Neutrophil (primary cell): Measurements from ENCODE around the gene ADAMTS14.

Source experiments
- H3K27ac ChIP-seq: fragments of 200-600 bp; sonication (generic); 2 replicates; pipeline ENCODE4 v1.5.1; 2016; ENCODE audit warnings: mild to moderate bottlenecking, moderate library complexity
- H3K27me3 ChIP-seq: fragments of 200-600 bp; sonication (generic); 2 replicates; pipeline ENCODE4 v1.6.0; 2016; ENCODE audit warnings: mild to moderate bottlenecking
- H3K36me3 ChIP-seq: fragments of 200-600 bp; sonication (generic); 2 replicates; pipeline ENCODE4 v1.5.1; 2017
- H3K4me1 ChIP-seq, 2 experiments: fragments of 200-600 bp in 1 of 2; sonication (generic) in 1 of 2; 1 replicate in 1 of 2; 2 replicates in 1 of 2; pipeline versions ENCODE4 v1.5.1 to v1.6.1; 2013 to 2016; ENCODE audit warnings: low read depth in 1 of 2, low read length in 1 of 2, mild to moderate bottlenecking in 1 of 2, moderate library complexity in 1 of 2; ENCODE audit not compliant: control insufficient read depth in 1 of 2, insufficient read depth in 1 of 2
- H3K4me3 ChIP-seq, 2 experiments: fragments of 200-600 bp in 1 of 2; sonication (generic) in 1 of 2; 1 replicate in 1 of 2; 2 replicates in 1 of 2; pipeline ENCODE4 v1.5.1; 2013 to 2016; ENCODE audit warnings: low read depth in 1 of 2, low read length in 1 of 2, mild to moderate bottlenecking in 1 of 2, moderate library complexity in 1 of 2
- H3K9me3 ChIP-seq: fragments of 200-600 bp; sonication (generic); 2 replicates; pipeline ENCODE4 v1.5.1; 2016
- CTCF ChIP-seq: fragments of 200-600 bp; sonication (generic); IDR thresholded peaks from 2 replicates; pipeline ENCODE4 v1.5.1; 2016; ENCODE audit warnings: antibody characterized with exemption

The ADAMTS14 gene

GRCh38 chr10:70699659-70700174 is 27.4 kb downstream of the ADAMTS14 start:
- Histone ChIP-seq H3K27me3 (no peaks in the 10 kb centered on the region), H3K27ac (no peak overlapping the region), H3K4me3 (no peak overlapping the region), H3K9me3 (no peaks in the 10 kb centered on the region), H3K4me1 (no peaks in the 10 kb centered on the region), H3K36me3 (no peaks in the 10 kb centered on the region)
- no peak for TF ChIP-seq CTCF

GRCh38 chr10:70702190-70702763 is 30.0 kb downstream of the ADAMTS14 start:
- Histone ChIP-seq H3K9me3 (no peaks in the 10 kb centered on the region), H3K4me1 (no peaks in the 10 kb centered on the region), H3K27ac (no peak overlapping the region), H3K27me3 (no peaks in the 10 kb centered on the region), H3K4me3 (no peak overlapping the region), H3K36me3 (no peaks in the 10 kb centered on the region)
- TF ChIP-seq CTCF, result no peak

GRCh38 chr10:70704211-70704610 is 31.9 kb downstream of the ADAMTS14 start:
- H3K36me3 ChIP-seq, result no peaks in the 10 kb centered on the region
- no peak overlapping the region for H3K27ac ChIP-seq
- no peak for TF ChIP-seq CTCF
- H3K9me3 ChIP-seq, result no peaks in the 10 kb centered on the region
- no peak overlapping the region for H3K4me3 ChIP-seq
- no peaks in the 10 kb centered on the region for H3K4me1 ChIP-seq
- H3K27me3 ChIP-seq, result no peaks in the 10 kb centered on the region

GRCh38 chr10:70705121-70705861 is 33.0 kb downstream of the ADAMTS14 start:
- Histone ChIP-seq H3K36me3 (no peaks in the 10 kb centered on the region), H3K4me3 (no peak overlapping the region), H3K27ac (no peak overlapping the region), H3K9me3 (no peaks in the 10 kb centered on the region), H3K4me1 (no peaks in the 10 kb centered on the region), H3K27me3 (no peaks in the 10 kb centered on the region)
- no peak for TF ChIP-seq CTCF

GRCh38 chr10:70711177-70711576 is 38.9 kb downstream of the ADAMTS14 start:
- Histone ChIP-seq H3K27ac (no peak overlapping the region), H3K4me3 (no peak overlapping the region), H3K27me3 (no peaks in the 10 kb centered on the region), H3K9me3 (no peaks in the 10 kb centered on the region), H3K36me3 (no peaks in the 10 kb centered on the region), H3K4me1 (no peaks in the 10 kb centered on the region)
- no peak for TF ChIP-seq CTCF
